HG03025 (cell line): Measurements from ENCODE around the gene SLC31A1.

Source experiments
- ATAC-seq: cut with Tn5 transposase; IDR thresholded peaks from one replicate; pipeline ENCODE4 v1.9.1; 2021; ENCODE audit warnings: mild to moderate bottlenecking, moderate library complexity; ENCODE audit not compliant: unreplicated experiment, low FRiP score

SLC31A1 gene

DNA sequence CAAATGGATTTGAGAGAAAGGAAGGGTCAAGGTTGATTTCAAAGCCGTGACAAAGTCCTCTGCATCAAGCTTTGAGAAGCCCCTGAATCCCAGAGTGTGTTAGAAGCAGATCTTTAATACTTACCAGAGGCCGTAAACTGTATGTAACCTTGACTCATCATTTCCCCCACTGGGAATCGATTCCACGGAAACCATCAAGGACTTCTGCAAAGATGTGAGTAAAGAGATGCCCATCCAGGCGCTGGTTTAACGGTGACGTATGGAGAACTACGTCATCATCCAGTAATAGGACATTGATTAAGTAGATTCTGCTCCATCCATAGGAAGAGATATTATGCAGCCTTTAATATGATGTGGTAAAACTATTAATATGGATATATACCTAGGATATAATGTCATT is 80.2 kb downstream of the SLC31A1 start:
- no peak for ATAC-seq

DNA sequence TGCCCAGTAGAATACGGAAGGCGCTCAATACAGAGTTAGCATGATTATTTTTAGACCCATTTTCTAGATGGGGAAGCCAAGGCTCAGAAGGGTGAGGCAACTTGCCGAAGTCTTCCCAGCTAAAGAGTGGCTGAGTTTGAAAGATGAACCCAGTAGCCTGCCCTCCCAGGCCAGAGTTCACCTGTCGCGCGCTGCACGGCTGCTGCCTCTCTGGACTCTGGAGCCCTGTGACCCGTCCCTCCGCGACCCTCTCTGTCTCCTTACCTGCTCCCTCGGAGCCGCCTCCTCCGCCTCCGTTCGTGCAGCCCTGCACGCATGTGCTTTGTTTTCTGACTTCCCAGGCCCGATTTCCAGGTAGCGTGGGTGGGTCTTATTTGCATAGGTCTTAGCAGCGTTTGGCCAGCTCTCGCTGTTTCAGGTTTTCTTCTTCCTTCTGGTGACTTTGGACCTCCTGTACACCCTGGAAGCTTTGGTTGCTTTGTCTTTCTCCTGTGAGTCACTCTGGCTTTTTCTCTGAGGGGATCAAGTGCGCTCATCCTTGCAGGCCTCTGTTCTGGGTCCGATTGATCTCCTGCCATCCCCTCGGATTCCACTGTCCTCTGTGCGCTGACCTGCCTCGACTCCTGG is 81.6 kb downstream of the SLC31A1 start, which contains the start of gene RNF183:
TSS of gene RNF183 (minus strand) at position 585 of the 627 bp plus-strand sequence. CDS start 5,192 bp downstream, outside the sequence.
- ATAC-seq: no peak

DNA sequence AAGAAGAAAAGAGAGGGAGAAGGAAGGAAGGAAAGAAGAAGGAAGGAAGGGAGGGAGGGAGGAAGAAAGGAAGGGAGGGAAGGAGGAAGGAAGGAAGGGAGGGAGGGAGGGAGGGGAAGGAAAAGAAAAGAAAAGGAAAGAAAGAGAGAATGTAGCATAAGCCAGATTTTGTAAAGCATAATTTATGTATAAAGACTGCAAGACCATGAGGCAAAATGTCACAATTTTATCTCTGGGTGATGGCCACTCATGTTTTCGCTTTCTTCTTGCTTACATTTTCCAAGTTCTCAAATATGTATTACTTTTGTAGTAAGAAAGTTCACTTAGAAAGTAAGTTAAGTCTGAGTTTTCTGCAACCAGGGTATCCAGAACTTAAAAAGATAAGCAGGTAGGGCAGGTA is 85.2 kb downstream of the SLC31A1 start:
- no peak for ATAC-seq

DNA sequence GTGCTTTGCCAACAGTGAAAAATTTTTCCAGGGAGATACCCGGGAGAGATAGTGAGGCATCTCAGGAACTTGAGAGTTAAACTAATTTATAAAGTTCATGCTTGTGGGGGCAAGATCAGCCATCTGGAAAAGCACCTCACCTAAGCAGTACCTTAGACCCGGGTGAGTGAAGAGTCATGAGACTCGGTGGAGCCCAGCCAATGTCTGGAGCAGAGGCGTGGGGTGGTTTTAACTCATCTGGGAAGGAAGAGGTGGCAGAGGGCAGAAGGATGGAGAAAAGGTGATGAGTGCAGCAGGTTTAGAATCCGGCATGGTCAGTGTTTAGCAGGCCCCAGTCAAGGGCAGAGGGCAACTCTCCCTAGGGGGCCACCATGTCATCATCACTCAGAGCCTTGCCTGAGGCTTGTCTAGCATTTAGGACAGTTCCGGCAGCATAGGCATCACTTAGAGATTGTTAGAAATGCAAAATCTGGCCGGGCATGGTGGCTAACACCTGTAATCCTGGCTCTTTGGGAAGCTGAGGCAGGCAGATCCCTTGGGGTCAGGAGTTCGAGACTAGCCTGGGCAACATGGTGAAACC is 86.1 kb downstream of the SLC31A1 start:
- ATAC-seq: no peak

DNA sequence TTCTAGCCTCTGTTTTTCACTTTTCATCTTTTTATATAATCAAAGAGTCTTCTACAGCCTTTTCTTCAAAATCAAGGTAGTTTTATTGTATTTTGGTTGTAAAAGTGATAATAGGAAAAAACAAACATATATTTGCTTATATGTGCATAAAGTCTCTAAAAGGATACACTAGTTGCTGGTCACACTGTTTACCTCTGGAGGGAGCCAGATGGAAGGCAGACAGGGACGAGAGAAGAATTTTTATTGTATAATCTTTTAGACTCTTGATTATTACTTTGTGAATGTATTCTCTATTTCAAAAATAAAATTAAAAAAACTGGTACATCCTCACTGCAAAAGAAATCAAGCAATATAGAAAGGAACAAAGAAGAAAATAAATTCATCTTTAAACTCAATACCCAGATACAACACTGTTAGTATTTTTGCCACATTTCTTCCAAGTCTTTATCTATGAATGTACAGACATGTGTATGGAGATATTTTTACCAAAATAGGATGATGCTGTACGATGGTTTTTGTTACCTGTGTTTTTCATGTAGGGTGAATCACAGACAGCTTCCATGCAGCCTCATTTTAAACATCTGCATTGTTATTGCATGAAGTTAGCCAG is 88.0 kb downstream of the SLC31A1 start:
- ATAC-seq: no peak

DNA sequence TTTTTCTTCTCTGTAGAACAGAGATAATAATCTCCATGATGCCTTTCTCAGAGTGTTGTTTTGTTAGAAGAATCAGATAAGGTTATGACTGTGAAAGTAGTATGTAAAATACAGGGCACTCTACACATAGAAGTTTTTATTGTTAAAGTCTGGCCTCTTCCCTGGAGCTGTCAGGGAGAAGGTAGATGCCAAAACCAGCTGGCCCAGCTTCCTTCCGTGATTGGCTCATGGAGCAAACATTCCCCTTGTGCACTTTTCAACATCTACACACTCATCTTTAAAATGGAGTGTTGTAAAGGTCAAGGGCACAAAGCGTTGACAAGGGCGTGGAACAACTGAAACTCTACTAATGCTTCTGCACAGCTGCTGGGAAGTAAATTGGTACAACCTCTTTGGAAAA is 89.2 kb downstream of the SLC31A1 start:
- no peak for ATAC-seq

DNA sequence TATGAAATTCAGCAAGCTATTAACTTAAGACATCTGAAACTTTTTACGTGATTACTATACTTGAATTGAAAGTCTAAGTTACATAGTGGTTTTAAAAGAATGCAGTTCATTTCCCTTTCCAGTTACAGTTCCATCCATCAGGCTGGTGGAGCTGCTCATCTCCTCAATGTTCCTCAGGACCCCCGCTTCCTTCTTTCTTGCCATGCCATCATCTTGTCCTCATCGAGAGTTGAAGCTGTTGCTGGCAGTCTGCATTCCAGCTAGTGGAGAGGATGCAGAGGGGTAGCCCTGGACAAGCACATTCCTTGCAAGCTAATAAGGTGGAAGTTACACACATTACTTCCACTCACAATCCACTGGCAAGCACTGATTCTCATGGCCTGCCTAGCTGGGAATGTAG is 90.6 kb downstream of the SLC31A1 start:
- no peak for ATAC-seq

DNA sequence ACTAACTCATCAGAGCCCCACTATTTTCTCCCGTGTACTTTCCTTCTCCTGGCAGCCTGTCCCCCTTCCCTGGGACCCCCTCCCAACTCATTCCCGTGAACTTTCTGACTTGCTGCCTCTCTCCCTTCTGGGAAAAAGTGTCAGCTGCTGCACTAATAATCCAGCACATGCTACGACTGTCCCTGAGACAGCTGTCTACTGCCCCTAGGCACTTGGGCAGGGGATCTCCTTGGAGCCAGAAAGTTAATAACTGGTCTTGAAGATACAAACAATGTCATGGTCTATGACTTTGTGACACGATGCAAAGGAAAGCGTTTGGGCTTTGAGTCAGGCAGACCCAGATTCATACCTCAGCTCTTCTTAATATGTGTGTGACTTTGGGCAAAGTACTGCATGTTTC is 91.9 kb downstream of the SLC31A1 start:
- ATAC-seq: no peak
